C4-2B (cell line): ENCODE results near the gene SLC16A13.

Experiments used
- CTCF ChIP-seq: fragments of 450-650 bp; conservative IDR thresholded peaks from 2 replicates; pipeline ENCODE4 v1.5.1; 2017; ENCODE audit warnings: mild to moderate bottlenecking
- ZFX ChIP-seq: fragments of 450-650 bp; IDR thresholded peaks from 2 replicates; pipeline ENCODE4 v1.6.1; 2017

- TF ChIP-seq CTCF: no peak
- no peak for TF ChIP-seq ZFX
Measured at GRCh38 chr17:7058831-7059447, 23.1 kb downstream of the SLC16A13 start.
